ENCODE data around the gene TOM1L2. TPM values are rescaled to one million over a fixed set of nuclear protein-coding genes. Genes with fewer than 3 reads are reported as not detected.

Gene TOM1L2
- total RNA-seq, 1 experiment from 2014 or later = 24.1 TPM

DNA sequence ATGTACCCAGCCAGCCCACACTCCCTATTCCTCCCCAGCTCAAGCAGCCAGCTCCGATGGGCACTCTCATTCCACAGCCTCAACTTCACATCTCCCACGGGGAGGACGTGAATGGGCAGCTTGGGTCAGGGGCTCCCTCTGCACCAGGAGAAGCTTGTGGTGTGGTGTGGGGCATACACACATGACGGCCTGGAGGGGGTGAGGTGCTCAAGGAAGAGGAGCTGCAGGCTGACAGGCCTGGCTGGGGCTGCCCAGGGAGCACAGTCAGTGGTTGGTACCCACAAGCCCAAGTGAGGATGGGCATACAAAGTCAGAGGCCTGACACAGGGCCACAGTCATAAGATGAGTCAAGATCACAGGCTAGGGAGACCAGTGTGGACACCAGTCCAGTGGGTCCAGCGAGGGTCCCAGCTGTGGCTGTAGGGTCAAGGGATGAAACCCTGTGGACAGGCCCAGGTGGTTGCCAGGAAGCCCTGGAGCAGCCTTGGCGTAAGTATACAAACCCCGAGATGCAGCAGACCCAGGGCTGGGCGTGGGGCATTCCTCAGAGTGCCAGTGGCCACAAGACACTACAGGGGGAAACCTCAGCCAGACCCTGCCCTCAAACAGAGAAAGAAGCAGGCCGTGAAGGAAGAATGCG lies 4.9 kb upstream of the TOM1L2 start (continued):
- TF ChIP-seq, protein P1, sequence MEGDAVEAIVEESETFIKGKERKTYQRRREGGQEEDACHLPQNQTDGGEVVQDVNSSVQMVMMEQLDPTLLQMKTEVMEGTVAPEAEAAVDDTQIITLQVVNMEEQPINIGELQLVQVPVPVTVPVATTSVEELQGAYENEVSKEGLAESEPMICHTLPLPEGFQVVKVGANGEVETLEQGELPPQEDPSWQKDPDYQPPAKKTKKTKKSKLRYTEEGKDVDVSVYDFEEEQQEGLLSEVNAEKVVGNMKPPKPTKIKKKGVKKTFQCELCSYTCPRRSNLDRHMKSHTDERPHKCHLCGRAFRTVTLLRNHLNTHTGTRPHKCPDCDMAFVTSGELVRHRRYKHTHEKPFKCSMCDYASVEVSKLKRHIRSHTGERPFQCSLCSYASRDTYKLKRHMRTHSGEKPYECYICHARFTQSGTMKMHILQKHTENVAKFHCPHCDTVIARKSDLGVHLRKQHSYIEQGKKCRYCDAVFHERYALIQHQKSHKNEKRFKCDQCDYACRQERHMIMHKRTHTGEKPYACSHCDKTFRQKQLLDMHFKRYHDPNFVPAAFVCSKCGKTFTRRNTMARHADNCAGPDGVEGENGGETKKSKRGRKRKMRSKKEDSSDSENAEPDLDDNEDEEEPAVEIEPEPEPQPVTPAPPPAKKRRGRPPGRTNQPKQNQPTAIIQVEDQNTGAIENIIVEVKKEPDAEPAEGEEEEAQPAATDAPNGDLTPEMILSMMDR (IDR thresholded peaks at IDR 0.05 in 2 of 3, conservative IDR thresholded peaks at IDR 0.05 in 1 of 3; ENCODE audit: borderline replicate concordance in 1 of 3, insufficient read depth in 1 of 3, low read depth in 2 of 3, low read length in 2 of 3) = no peak
- no peak for TF ChIP-seq ELF1 (IDR thresholded peaks at IDR 0.05; ENCODE audit: borderline replicate concordance, low read depth)
- TF ChIP-seq, protein P2, sequence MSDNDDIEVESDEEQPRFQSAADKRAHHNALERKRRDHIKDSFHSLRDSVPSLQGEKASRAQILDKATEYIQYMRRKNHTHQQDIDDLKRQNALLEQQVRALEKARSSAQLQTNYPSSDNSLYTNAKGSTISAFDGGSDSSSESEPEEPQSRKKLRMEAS (IDR thresholded peaks at IDR 0.05) = no peak

DNA sequence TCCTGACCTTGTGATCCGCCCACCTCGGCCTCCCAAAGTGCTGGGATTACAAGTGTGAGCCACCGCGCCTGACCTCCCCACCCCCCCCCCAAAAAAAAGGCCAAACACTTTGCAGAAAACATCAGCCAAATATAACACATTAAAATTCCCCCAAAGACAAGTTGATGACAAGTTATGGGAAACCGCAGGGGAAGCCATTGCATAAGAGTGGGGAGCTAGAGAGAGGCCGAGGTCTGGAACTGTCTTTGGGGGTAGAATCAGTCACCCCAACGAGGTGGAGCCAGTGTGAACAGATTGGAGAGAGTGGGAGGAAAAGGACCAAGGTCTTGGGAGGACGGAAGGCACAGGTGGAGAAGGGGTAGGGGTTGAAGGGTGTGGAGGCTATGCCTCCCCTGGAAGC lies 3.2 kb upstream of the TOM1L2 start:
- Histone ChIP-seq H3K79me2 (ENCODE audit: insufficient read depth, low read length) (no peaks in the 10 kb centered on the region), H3K9me2 (ENCODE audit: insufficient read depth) (no peaks in the 10 kb centered on the region), H3K4me1 (ENCODE audit: control insufficient read depth in 1 of 2, insufficient read depth in 2 of 2, low read length in 2 of 2) (peaks cover 11 to 20% of the 10 kb centered on the region in 2 experiments), H2AFZ (ENCODE audit: low read depth, low read length, poor library complexity, severe bottlenecking) (no peak overlapping the region), H3K4me2 (ENCODE audit: low read length) (no peak overlapping the region), H3K27ac (ENCODE audit: low read depth, low read length) (no peak overlapping the region), H3K36me3 (ENCODE audit: control insufficient read depth in 1 of 2, insufficient read depth in 2 of 2, low read length in 2 of 2) (no peaks in the 10 kb centered on the region), H4K20me1 (ENCODE audit: insufficient read depth) (no peaks in the 10 kb centered on the region), H3K27me3 (ENCODE audit: insufficient read depth, low read length) (no peaks in the 10 kb centered on the region), H3K4me3 (replicated peaks in 1 of 2; ENCODE audit: low read depth in 1 of 2, low read length in 2 of 2) (no peak overlapping the region), H3K9me3 (ENCODE audit: control insufficient read depth in 1 of 2, insufficient read depth in 1 of 2, low read depth in 1 of 2, low read length in 2 of 2) (no peaks in the 10 kb centered on the region), H3K9ac (ENCODE audit: low read length) (no peak overlapping the region)
- ChIA-PET CTCF (no interaction called here), POLR2A (no interaction called here), RAD21 (ENCODE audit: low non-redundant PET in 1 of 2, low total read pairs in 2 of 2, uncharacterized antibody in 2 of 2, unreplicated experiment in 2 of 2) (no interaction called here)
- TF ChIP-seq RAD21 (IDR thresholded peaks at IDR 0.05; ENCODE audit: low read depth) (no peak), JUND (IDR thresholded peaks at IDR 0.05) (no peak), YY1 (IDR thresholded peaks at IDR 0.05; ENCODE audit: extremely low read depth, insufficient replicate concordance, low read depth, low read length) (no peak), ELF1 (IDR thresholded peaks at IDR 0.05; ENCODE audit: borderline replicate concordance, low read depth) (no peak), CBX3 (IDR thresholded peaks at IDR 0.05; ENCODE audit: low read depth) (no peak), ZFX (IDR thresholded peaks at IDR 0.05) (no peak)
- TF ChIP-seq, protein P3, sequence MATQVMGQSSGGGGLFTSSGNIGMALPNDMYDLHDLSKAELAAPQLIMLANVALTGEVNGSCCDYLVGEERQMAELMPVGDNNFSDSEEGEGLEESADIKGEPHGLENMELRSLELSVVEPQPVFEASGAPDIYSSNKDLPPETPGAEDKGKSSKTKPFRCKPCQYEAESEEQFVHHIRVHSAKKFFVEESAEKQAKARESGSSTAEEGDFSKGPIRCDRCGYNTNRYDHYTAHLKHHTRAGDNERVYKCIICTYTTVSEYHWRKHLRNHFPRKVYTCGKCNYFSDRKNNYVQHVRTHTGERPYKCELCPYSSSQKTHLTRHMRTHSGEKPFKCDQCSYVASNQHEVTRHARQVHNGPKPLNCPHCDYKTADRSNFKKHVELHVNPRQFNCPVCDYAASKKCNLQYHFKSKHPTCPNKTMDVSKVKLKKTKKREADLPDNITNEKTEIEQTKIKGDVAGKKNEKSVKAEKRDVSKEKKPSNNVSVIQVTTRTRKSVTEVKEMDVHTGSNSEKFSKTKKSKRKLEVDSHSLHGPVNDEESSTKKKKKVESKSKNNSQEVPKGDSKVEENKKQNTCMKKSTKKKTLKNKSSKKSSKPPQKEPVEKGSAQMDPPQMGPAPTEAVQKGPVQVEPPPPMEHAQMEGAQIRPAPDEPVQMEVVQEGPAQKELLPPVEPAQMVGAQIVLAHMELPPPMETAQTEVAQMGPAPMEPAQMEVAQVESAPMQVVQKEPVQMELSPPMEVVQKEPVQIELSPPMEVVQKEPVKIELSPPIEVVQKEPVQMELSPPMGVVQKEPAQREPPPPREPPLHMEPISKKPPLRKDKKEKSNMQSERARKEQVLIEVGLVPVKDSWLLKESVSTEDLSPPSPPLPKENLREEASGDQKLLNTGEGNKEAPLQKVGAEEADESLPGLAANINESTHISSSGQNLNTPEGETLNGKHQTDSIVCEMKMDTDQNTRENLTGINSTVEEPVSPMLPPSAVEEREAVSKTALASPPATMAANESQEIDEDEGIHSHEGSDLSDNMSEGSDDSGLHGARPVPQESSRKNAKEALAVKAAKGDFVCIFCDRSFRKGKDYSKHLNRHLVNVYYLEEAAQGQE (IDR thresholded peaks at IDR 0.05; ENCODE audit: low read depth) = no peak
- TF ChIP-seq, protein P4, sequence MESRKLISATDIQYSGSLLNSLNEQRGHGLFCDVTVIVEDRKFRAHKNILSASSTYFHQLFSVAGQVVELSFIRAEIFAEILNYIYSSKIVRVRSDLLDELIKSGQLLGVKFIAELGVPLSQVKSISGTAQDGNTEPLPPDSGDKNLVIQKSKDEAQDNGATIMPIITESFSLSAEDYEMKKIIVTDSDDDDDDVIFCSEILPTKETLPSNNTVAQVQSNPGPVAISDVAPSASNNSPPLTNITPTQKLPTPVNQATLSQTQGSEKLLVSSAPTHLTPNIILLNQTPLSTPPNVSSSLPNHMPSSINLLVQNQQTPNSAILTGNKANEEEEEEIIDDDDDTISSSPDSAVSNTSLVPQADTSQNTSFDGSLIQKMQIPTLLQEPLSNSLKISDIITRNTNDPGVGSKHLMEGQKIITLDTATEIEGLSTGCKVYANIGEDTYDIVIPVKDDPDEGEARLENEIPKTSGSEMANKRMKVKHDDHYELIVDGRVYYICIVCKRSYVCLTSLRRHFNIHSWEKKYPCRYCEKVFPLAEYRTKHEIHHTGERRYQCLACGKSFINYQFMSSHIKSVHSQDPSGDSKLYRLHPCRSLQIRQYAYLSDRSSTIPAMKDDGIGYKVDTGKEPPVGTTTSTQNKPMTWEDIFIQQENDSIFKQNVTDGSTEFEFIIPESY (IDR thresholded peaks at IDR 0.05; ENCODE audit: extremely low read depth, insufficient replicate concordance, low read length) = no peak
- TF ChIP-seq, protein P1 (IDR thresholded peaks at IDR 0.05 in 2 of 3, conservative IDR thresholded peaks at IDR 0.05 in 1 of 3; ENCODE audit: borderline replicate concordance in 1 of 3, insufficient read depth in 1 of 3, low read depth in 2 of 3, low read length in 2 of 3) = no peak
- DNase-seq (ENCODE audit: low read depth, low spot score) = no peak
- intact Hi-C loops (cut with micrococcal nuclease) = no loop called here
- BruUV-seq (replicated peaks) = no TSS peak
- ATAC-seq = no peak
